H1 (cell line): ENCODE measurements around the gene PIMREG. TPM values are rescaled to one million over a fixed set of nuclear protein-coding genes. Genes with fewer than 3 reads are reported as not detected.

ENCODE experiments used
- CTCF ChIA-PET: fragments of 300-600 bp; sonication (Branson Sonifier 250); formaldehyde crosslinking; loops from one replicate; lab custom pipeline; 2021; ENCODE audit not compliant: partially characterized antibody; lab: Charles Lee
- POLR2A ChIA-PET: fragments of 300-600 bp; sonication (Branson Sonifier 250); formaldehyde crosslinking; loops from one replicate; lab custom pipeline; 2021; ENCODE audit warnings: inconsistent platforms; ENCODE audit not compliant: partially characterized antibody; lab: Charles Lee
- DNase-seq, 2 experiments: peaks; one replicate each; pipeline versions ENCODE4 v3.0.0 to v3.0.0-alpha.2; 2010 to 2022; ENCODE audit warnings: low spot score in 2 of 2, low read depth in 1 of 2, mixed read lengths in 1 of 2
- FAIRE-seq: peaks from 2 replicates; lab custom pipeline; 2011; peaks lifted over from hg19 to GRCh38; lab: Jason Lieb, UNC
- H2AFZ ChIP-seq: 2 replicates; pipeline ENCODE4 v1.8.1; 2012; ENCODE audit warnings: low read length, inconsistent platforms
- H2AK5ac ChIP-seq: 2 replicates; pipeline ENCODE4 v1.6.1; 2013; ENCODE audit warnings: low read depth, low read length
- H2BK120ac ChIP-seq: replicated peaks from 2 replicates; pipeline ENCODE3; 2013; ENCODE audit warnings: low read depth, low read length, inconsistent platforms
- H2BK12ac ChIP-seq: 2 replicates; pipeline ENCODE4 v1.6.1; 2013; ENCODE audit warnings: low read depth, low read length
- H2BK15ac ChIP-seq: 2 replicates; pipeline ENCODE4 v1.6.1; 2013; ENCODE audit warnings: low read length
- H2BK20ac ChIP-seq: 2 replicates; pipeline ENCODE4 v1.6.1; 2013; ENCODE audit warnings: low read length
- H2BK5ac ChIP-seq: 2 replicates; pipeline ENCODE4 v1.6.1; 2013; ENCODE audit warnings: low read depth, low read length
- H3K14ac ChIP-seq: 2 replicates; pipeline ENCODE4 v1.6.1; 2013; ENCODE audit warnings: inconsistent platforms; ENCODE audit not compliant: insufficient read length
- H3K18ac ChIP-seq: 2 replicates; pipeline ENCODE4 v1.6.1; 2013; ENCODE audit warnings: low read length; ENCODE audit errors: extremely low read depth
- H3K23ac ChIP-seq: 2 replicates; pipeline ENCODE4 v1.6.1; 2013; ENCODE audit warnings: inconsistent platforms; ENCODE audit not compliant: insufficient read length
- H3K23me2 ChIP-seq: 2 replicates; pipeline ENCODE4 v1.6.1; 2013; ENCODE audit warnings: low read depth, low read length
- H3K27ac ChIP-seq: 2 replicates; pipeline ENCODE4 v1.6.1; 2011; ENCODE audit warnings: low read depth, low read length, inconsistent platforms
- H3K27me3 ChIP-seq, 4 experiments: replicated peaks in 1 of 4; 1 replicate in 1 of 4; 2 replicates in 3 of 4; pipeline versions ENCODE4 v1.6.1 to v1.8.1; 2011 to 2013; ENCODE audit warnings: low read length in 3 of 4, mild to moderate bottlenecking in 3 of 4, inconsistent platforms in 2 of 4, mixed read lengths in 2 of 4, moderate library complexity in 1 of 4; ENCODE audit not compliant: control insufficient read depth in 3 of 4, insufficient read depth in 3 of 4; ENCODE audit errors: extremely low read depth in 1 of 4
- H3K36me3 ChIP-seq, 4 experiments: 2 replicates each; pipeline versions ENCODE4 v1.6.1 to v1.8.1; 2011 to 2013; ENCODE audit warnings: mild to moderate bottlenecking in 4 of 4, low read length in 3 of 4, moderate library complexity in 2 of 4, control low read depth in 1 of 4, inconsistent platforms in 1 of 4; ENCODE audit not compliant: insufficient read depth in 4 of 4, control insufficient read depth in 2 of 4
- H3K4ac ChIP-seq: replicated peaks from 2 replicates; pipeline ENCODE3; 2013; ENCODE audit warnings: low read length, low read depth, mixed read lengths, inconsistent platforms; ENCODE audit not compliant: insufficient read length
- H3K4me1 ChIP-seq, 4 experiments: replicated peaks in 1 of 4; 1 replicate in 1 of 4; 2 replicates in 3 of 4; pipeline versions ENCODE4 v1.6.1 to v1.8.1; 2011 to 2013; ENCODE audit warnings: low read length in 3 of 4, inconsistent platforms in 2 of 4, mixed read lengths in 1 of 4; ENCODE audit not compliant: insufficient read depth in 4 of 4, control insufficient read depth in 3 of 4
- H3K4me2 ChIP-seq, 2 experiments: 2 replicates each; pipeline versions ENCODE4 v1.6.1 to v1.8.1; 2011 to 2013; ENCODE audit warnings: low read depth in 2 of 2, low read length in 2 of 2, control low read depth in 1 of 2, inconsistent platforms in 1 of 2, mild to moderate bottlenecking in 1 of 2; ENCODE audit not compliant: insufficient read depth in 1 of 2
- H3K4me3 ChIP-seq, 4 experiments: fragments of 200-600, 300-600 bp in 1 of 4; sonication (generic), shearing (Covaris generic), sonication (Bioruptor Twin) in 1 of 4; 2 replicates each; pipeline versions ENCODE4 v1.5.1 to v1.8.1; 2011 to 2016; ENCODE audit warnings: low read length in 4 of 4, low read depth in 3 of 4, control low read depth in 2 of 4, inconsistent platforms in 2 of 4, mild to moderate bottlenecking in 2 of 4, mixed read lengths in 1 of 4, moderate library complexity in 1 of 4; ENCODE audit not compliant: insufficient read depth in 2 of 4; ENCODE audit errors: extremely low read depth in 1 of 4
- H3K56ac ChIP-seq: replicated peaks from 2 replicates; pipeline ENCODE3; 2013; ENCODE audit warnings: low read depth, mild to moderate bottlenecking, mixed read lengths, low read length, inconsistent platforms; ENCODE audit not compliant: insufficient read length
- H3K79me1 ChIP-seq: 2 replicates; pipeline ENCODE4 v1.6.1; 2013; ENCODE audit warnings: low read depth, low read length, control low read depth
- H3K79me2 ChIP-seq, 2 experiments: 2 replicates each; pipeline versions ENCODE4 v1.6.1 to v1.8.1; 2012 to 2013; ENCODE audit warnings: low read length in 2 of 2, mild to moderate bottlenecking in 2 of 2, inconsistent platforms in 1 of 2; ENCODE audit not compliant: insufficient read depth in 2 of 2, control insufficient read depth in 1 of 2
- H3K9ac ChIP-seq, 4 experiments: replicated peaks in 1 of 4; 1 replicate in 1 of 4; 2 replicates in 3 of 4; pipeline versions ENCODE4 v1.6.1 to v1.8.1; 2011 to 2013; ENCODE audit warnings: low read depth in 3 of 4, low read length in 3 of 4, control low read depth in 2 of 4, mild to moderate bottlenecking in 2 of 4, moderate library complexity in 2 of 4, inconsistent platforms in 1 of 4; ENCODE audit errors: extremely low read depth in 1 of 4
- H3K9me3 ChIP-seq, 2 experiments: 2 replicates each; pipeline versions ENCODE4 v1.6.1 to v1.8.1; 2012 to 2013; ENCODE audit warnings: mild to moderate bottlenecking in 2 of 2, moderate library complexity in 2 of 2, control low read depth in 1 of 2, inconsistent platforms in 1 of 2, low read depth in 1 of 2, low read length in 1 of 2, mixed read lengths in 1 of 2; ENCODE audit not compliant: insufficient read depth in 2 of 2
- H4K20me1 ChIP-seq, 2 experiments: replicated peaks in 1 of 2; 2 replicates each; pipeline versions ENCODE3 to v1.8.1; 2011 to 2013; ENCODE audit warnings: inconsistent platforms in 2 of 2, low read length in 2 of 2, mild to moderate bottlenecking in 1 of 2; ENCODE audit not compliant: insufficient read depth in 2 of 2, control insufficient read depth in 1 of 2
- H4K5ac ChIP-seq: 2 replicates; pipeline ENCODE4 v1.6.1; 2013; ENCODE audit warnings: low read length, low read depth, mixed read lengths, inconsistent platforms; ENCODE audit not compliant: insufficient read length
- H4K8ac ChIP-seq: 2 replicates; pipeline ENCODE4 v1.8.0; 2013; ENCODE audit warnings: mild to moderate bottlenecking, moderate library complexity, low read length, inconsistent platforms; ENCODE audit not compliant: insufficient read depth; ENCODE audit errors: extremely low read depth
- H4K91ac ChIP-seq: replicated peaks from 2 replicates; pipeline ENCODE3; 2013; ENCODE audit warnings: low read length, mixed read lengths, inconsistent platforms; ENCODE audit not compliant: insufficient read length
- ATF3 ChIP-seq: IDR thresholded peaks from 2 replicates; pipeline ENCODE4 v1.6.1; 2011; ENCODE audit warnings: low read depth, mild to moderate bottlenecking, low read length; ENCODE audit not compliant: insufficient read depth
- HDAC2 ChIP-seq, 2 experiments: fragments of 300-600 bp in 1 of 2; sonication (generic) in 1 of 2; IDR thresholded peaks; 2 replicates each; pipeline ENCODE4 v1.6.1; 2011 to 2012; ENCODE audit warnings: low read depth in 2 of 2, low read length in 2 of 2, mild to moderate bottlenecking in 2 of 2, moderate library complexity in 2 of 2, borderline replicate concordance in 1 of 2, inconsistent platforms in 1 of 2
- JUND ChIP-seq: IDR thresholded peaks from 2 replicates; pipeline ENCODE4 v1.6.1; 2011; ENCODE audit warnings: mild to moderate bottlenecking, improper control_type of control experiment, low read length
- KDM1A ChIP-seq: fragments of 200-600, 300-600 bp; sonication (generic); IDR thresholded peaks from 2 replicates; pipeline ENCODE4 v1.7.1; 2016; ENCODE audit warnings: mild to moderate bottlenecking, low read length, borderline replicate concordance
- KDM4A ChIP-seq: IDR thresholded peaks from one replicate; pipeline ENCODE4 v1.7.1; 2012; ENCODE audit warnings: low read depth, mild to moderate bottlenecking, moderate library complexity, low read length, inconsistent platforms; ENCODE audit not compliant: severe bottlenecking
- NRF1 ChIP-seq: IDR thresholded peaks from 2 replicates; pipeline ENCODE4 v1.6.1; 2011; ENCODE audit warnings: mild to moderate bottlenecking, low read depth, low read length, improper control_type of control experiment
- POLR2AphosphoS5 ChIP-seq: IDR thresholded peaks from 2 replicates; pipeline ENCODE4 v1.6.1; 2011; ENCODE audit warnings: low read depth, low read length
- RBBP5 ChIP-seq: IDR thresholded peaks from 2 replicates; pipeline ENCODE4 v1.7.1; 2012; ENCODE audit warnings: low read depth, mild to moderate bottlenecking, inconsistent platforms, low read length, moderate library complexity, borderline replicate concordance
- RNF2 ChIP-seq: fragments of 200-900, 300-1000 bp; sonication (generic); IDR thresholded peaks from 2 replicates; pipeline ENCODE4 v1.7.1; 2016; ENCODE audit warnings: borderline replicate concordance, low read depth, mild to moderate bottlenecking, antibody characterized with exemption, low read length; ENCODE audit not compliant: poor library complexity, severe bottlenecking; ENCODE audit errors: missing control alignments
- SP2 ChIP-seq: IDR thresholded peaks from 2 replicates; pipeline ENCODE4 v1.6.1; 2012; ENCODE audit warnings: mild to moderate bottlenecking, low read length, inconsistent platforms
- SRF ChIP-seq: IDR thresholded peaks from 2 replicates; pipeline ENCODE4 v1.6.1; 2011; ENCODE audit warnings: mild to moderate bottlenecking, low read depth, low read length, moderate library complexity
- TAF7 ChIP-seq: optimal IDR thresholded peaks from 2 replicates; pipeline ENCODE3; 2011; ENCODE audit warnings: low read depth, mild to moderate bottlenecking, inconsistent platforms, low read length, moderate library complexity, borderline replicate concordance
- TBP ChIP-seq: IDR thresholded peaks from 2 replicates; pipeline ENCODE4 v1.6.1; 2011; ENCODE audit warnings: low read depth, low read length, improper control_type of control experiment
- WGBS, 2 experiments: shearing (Covaris generic) in 1 of 2; methylation state at CpG; one replicate each; pipeline versions ENCODE4 v1.1.6 to v1.1.7; 2013 to 2015; ENCODE audit warnings: low lambda C conversion rate in 2 of 2, mixed read lengths in 2 of 2, inconsistent platforms in 1 of 2, low coverage in 1 of 2, missing lambda C conversion rate in 1 of 2; ENCODE audit not compliant: insufficient replicate concordance in 2 of 2, insufficient coverage in 1 of 2, insufficient read length in 1 of 2; ENCODE audit errors: extremely low coverage in 1 of 2, missing lambda C conversion rate in 1 of 2; 5-methylcytosine and 5-hydroxymethylcytosine counted together
- polyA plus RNA-seq, 7 experiments: library from polyadenylated mRNA; depleted of rRNA in 3 of 7; stranded (reverse) in 5 of 7; unstranded in 2 of 7; fragments of >200 nt in 5 of 7; fragments of 200-250 nt in 2 of 7; gene quantifications; 1 replicate in 5 of 7; 2 replicates in 1 of 7; 4 replicates in 1 of 7; pipeline versions ENCODE4 v1.2.1 to v1.2.3, GENCODE V29; 2011 to 2013; ENCODE audit warnings: missing spikeins in 2 of 7, mixed read lengths in 2 of 7
- total RNA-seq: library from RNA; stranded (reverse); fragmentation: NEBNext Ultra II Directional; extraction: Animal tissue kit (Norgen Biotek cat#: 25700); gene quantifications from 2 replicates; pipeline ENCODE4 v1.2.1, GENCODE V29; 2021

PIMREG gene
- total and polyA plus RNA-seq, 2 of the 8 experiments (the other 6 are each of a cell fraction or from before 2014, with no cell fraction given) = 133 to 148 TPM

- no peaks in the 10 kb centered on the region for H3K23me2 ChIP-seq
- no peak overlapping the region for H3K56ac ChIP-seq
- no peak overlapping the region for H3K18ac ChIP-seq
- H3K4me2 ChIP-seq = no peak overlapping the region
- H2AK5ac ChIP-seq = no peak overlapping the region
- H3K27ac ChIP-seq = no peak overlapping the region
- no peak overlapping the region for H3K9ac ChIP-seq
- H2BK12ac ChIP-seq = no peak overlapping the region
- 88% methylated on average over 2 of the region's 2 CpGs; no CpG with 5 or more reads in 1 of the 2 experiments for WGBS, 2 experiments
- H3K4ac ChIP-seq = no peak overlapping the region
- no peak overlapping the region for H4K5ac ChIP-seq
- H3K4me1 ChIP-seq = peaks cover 3 to 12% (median 7%) of the 10 kb centered on the region in 4 experiments
- H3K79me2 ChIP-seq = no peaks in the 10 kb centered on the region
- no peak overlapping the region for H3K4me3 ChIP-seq
- FAIRE-seq (no peak), DNase-seq (no peak)
- H4K20me1 ChIP-seq = no peaks in the 10 kb centered on the region
- ChIA-PET POLR2A (interaction anchor here (0.5 kb wide), 1 partner anchor 211 kb away, joined by 3 read pairs; no protein-coding TSS in a partner anchor), CTCF (interaction anchor here (0.7 to 1.7 kb wide), 3 partner anchors 14 to 34 kb away, joined by 3 to 4 read pairs (median 4); no protein-coding TSS in a partner anchor)
- no peak overlapping the region for H2BK120ac ChIP-seq
- no peak overlapping the region for H2BK20ac ChIP-seq
- H3K36me3 ChIP-seq = no peaks in the 10 kb centered on the region
- peaks cover 0 to 2% of the 10 kb centered on the region in 2 experiments; a peak in 1 of 4 replicates for H3K9me3 ChIP-seq
- no peak overlapping the region for H4K91ac ChIP-seq
- no peak overlapping the region for H3K23ac ChIP-seq
- H3K27me3 ChIP-seq = no peaks in the 10 kb centered on the region
- H3K14ac ChIP-seq = no peak overlapping the region
- no peak overlapping the region for H2BK15ac ChIP-seq
- H2AFZ ChIP-seq = no peak overlapping the region
- H4K8ac ChIP-seq = no peak overlapping the region
- H3K79me1 ChIP-seq = no peaks in the 10 kb centered on the region
- H2BK5ac ChIP-seq = no peak overlapping the region
- no peak for TF ChIP-seq POLR2AphosphoS5
- TF ChIP-seq HDAC2 (IDR thresholded peaks at IDR 0.05; ENCODE audit: borderline replicate concordance in 1 of 2, low read depth in 2 of 2, low read length in 2 of 2) = no peak
- no peak for TF ChIP-seq TBP
- TF ChIP-seq KDM1A = no peak
- TF ChIP-seq RNF2 = no peak
- no peak for TF ChIP-seq RBBP5
- TF ChIP-seq SRF = no peak
- no peak for TF ChIP-seq JUND
- no peak for TF ChIP-seq KDM4A
- TF ChIP-seq TAF7 = no peak
- no peak for TF ChIP-seq NRF1
- TF ChIP-seq ATF3 = no peak
- no peak for TF ChIP-seq SP2
Observed at GRCh38 chr17:6398955-6399354, 45.3 kb upstream of the PIMREG start.
